Measurements from ENCODE around the gene DDRGK1.
"Not testable (repeated sequence)": the region's sequence is repeated elsewhere in the genome, so short reads cannot be mapped to it uniquely, and the experiment has no call there.

Gene DDRGK1

GRCh38 chr20:3189561-3190131, 14.8 kb downstream of the DDRGK1 start:
- no peak overlapping the region for H3K27ac ChIP-seq
- no peak for TF ChIP-seq ZFX (IDR thresholded peaks at IDR 0.05; ENCODE audit: borderline replicate concordance)
- no peak for TF ChIP-seq CTCF (IDR thresholded peaks at IDR 0.05)

DNA sequence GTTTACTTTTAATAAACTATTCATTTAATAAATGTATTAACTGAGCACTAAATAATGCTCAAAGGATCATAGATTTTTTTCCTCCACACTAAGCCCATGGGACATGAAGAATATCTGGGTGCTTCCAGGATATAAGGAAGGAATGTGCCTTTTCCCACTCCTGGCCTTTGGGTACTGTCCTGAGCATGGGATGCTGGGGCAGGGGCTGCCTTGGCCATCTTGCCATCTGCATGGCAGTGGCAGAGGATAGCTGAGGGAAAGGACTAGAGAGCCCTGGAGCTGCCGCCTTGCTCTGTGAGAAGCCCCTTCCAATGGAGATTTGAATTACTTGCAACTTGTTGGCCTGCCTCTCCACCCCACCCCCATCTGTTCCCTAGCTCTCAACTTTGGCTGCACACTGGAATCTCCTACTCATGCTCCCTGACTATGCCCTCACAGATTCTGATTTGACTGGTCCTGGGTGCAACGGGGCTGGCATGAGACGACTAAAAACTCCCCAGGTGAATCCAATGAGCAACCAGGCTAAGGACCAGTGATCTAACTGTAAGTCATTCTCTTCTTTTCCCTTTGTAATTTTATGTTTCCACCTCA, 15.6 kb downstream of the DDRGK1 start:
- H3K27ac ChIP-seq: no peak overlapping the region
- TF ChIP-seq ZFX (IDR thresholded peaks at IDR 0.05; ENCODE audit: borderline replicate concordance): no peak
- no peak for TF ChIP-seq CTCF (IDR thresholded peaks at IDR 0.05)

- H3K27ac ChIP-seq: not testable (repeated sequence)
Measured at GRCh38 chr20:3187861-3188260, 16.6 kb downstream of the DDRGK1 start.

- H3K27ac ChIP-seq: no peak overlapping the region
- no peak for TF ChIP-seq ZFX (IDR thresholded peaks at IDR 0.05; ENCODE audit: borderline replicate concordance)
- no peak for TF ChIP-seq CTCF (IDR thresholded peaks at IDR 0.05)
Measured at GRCh38 chr20:3183896-3184612, 20.4 kb downstream of the DDRGK1 start.

DNA sequence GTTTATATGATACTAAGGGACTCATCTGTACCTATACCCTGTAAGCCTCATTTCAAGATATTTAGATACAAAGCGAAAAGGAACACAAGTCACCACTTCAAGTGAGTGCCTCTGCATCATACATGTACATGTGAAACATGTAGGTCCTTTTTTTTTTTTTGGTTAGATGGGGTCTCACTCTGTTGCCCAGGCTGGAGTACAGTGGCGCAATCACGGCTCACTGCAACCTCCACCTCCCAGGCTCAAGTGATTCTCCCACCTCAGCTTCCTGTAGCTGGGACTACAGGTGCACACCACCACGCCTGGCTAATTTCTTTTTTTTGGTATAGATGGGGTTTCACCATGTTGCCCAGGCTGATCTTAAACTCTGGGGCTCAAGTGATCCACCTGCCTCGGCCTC, 22.1 kb downstream of the DDRGK1 start:
- H3K27ac ChIP-seq: not testable (repeated sequence)

DNA sequence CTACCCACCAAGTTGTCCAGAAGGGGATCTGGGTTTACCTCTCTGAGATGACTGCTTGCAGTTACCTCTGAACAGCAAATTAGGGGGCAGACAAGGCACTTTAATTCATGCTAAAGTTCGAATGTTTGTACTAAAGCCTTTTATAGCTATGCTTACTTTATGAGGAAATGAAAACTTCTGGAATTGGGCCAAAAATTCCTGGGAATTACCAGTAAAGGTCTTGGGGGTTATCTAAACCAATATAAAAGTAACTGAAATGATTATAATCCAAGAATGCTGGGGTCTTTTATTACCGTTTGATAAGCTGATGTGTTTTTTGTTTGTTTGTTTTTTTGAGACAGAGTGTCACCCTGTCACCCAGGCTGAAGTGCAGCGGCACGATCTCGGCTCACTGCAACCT, 23.2 kb downstream of the DDRGK1 start:
- no peak for TF ChIP-seq CTCF (IDR thresholded peaks at IDR 0.05)
- TF ChIP-seq ZFX (IDR thresholded peaks at IDR 0.05; ENCODE audit: borderline replicate concordance): no peak
- no peak overlapping the region for H3K27ac ChIP-seq

GRCh38 chr20:3180319-3180718, 24.2 kb downstream of the DDRGK1 start:
- no peak overlapping the region for H3K27ac ChIP-seq
- no peak for TF ChIP-seq ZFX (IDR thresholded peaks at IDR 0.05; ENCODE audit: borderline replicate concordance)
- no peak for TF ChIP-seq CTCF (IDR thresholded peaks at IDR 0.05)

DNA sequence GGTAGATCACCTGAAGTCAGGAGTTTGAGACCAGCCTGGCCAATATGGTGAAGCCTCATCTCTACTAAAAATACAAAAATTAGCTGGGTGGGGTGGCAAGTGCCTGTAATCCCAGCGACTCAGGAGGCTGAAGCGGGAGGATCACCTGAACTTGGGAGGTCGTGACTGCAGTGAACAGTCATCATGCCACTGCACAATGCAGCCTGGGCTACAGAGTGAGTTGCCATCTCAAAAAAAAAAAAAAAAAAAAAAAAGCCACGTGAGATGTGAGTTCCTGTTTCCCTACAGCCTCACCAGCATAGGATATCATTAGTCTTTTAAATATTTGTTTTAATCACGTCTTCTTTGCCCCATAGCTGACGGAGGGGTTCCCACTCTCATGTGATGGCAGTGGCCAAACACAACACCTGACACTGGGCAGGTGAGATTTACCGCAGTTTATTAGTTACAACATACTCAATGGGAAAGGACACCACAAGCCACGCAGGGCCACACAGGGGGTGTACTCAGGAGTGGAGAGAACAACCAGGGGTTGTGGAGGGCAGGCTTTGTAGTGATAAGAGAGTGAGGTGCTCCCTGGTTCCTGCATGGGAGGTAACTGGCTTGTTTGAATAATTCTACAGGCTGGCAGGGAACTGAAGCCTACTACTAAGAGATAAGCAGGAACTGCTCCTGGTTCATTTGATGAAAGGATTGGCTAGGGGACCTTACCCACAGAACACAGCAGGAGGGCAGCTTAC, 26.6 kb downstream of the DDRGK1 start:
- no peak overlapping the region for H3K27ac ChIP-seq
- TF ChIP-seq CTCF (IDR thresholded peaks at IDR 0.05): no peak
- TF ChIP-seq ZFX (IDR thresholded peaks at IDR 0.05; ENCODE audit: borderline replicate concordance): no peak

Measured in 22Rv1 (cell line).